Choroid plexus epithelial cell (primary cell): ENCODE results near the gene PPM1L.

ENCODE experiments used
- DNase-seq: peaks from one replicate; pipeline ENCODE4 v3.0.0-alpha.2; 2010; ENCODE audit warnings: low read depth
- H3K4me3 ChIP-seq: 2 replicates; pipeline ENCODE4 v1.5.1; 2011; ENCODE audit warnings: low read depth, mild to moderate bottlenecking, control low read depth, low read length, moderate library complexity
- TF ChIP-seq, protein P1 (sequence below): conservative IDR thresholded peaks from 2 replicates; pipeline ENCODE4 v1.5.1; 2011; ENCODE audit warnings: low read depth, mild to moderate bottlenecking, control low read depth, inconsistent platforms, low read length, moderate library complexity

Gene PPM1L

DNA sequence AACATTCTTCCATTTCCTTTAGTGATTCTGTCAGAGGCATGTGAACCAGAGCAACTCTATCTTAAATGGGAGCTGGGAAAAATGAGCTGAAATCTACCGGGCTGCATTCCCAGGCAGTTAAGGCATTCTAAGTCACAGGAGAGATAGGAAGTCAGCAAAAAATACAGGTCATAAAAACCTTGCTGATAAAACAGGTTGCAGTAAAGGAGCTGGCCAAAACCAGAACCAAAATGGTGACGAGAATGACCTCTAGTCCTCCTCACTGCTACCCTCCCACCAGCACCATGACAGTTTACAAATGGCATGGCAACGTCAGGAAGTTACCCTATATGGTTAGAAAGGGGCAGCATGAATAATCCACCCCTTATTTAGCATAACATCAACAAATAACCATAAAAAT, 282.7 kb downstream of the PPM1L start:
- DNase-seq: peak; percentile 31
- TF ChIP-seq, protein P1, sequence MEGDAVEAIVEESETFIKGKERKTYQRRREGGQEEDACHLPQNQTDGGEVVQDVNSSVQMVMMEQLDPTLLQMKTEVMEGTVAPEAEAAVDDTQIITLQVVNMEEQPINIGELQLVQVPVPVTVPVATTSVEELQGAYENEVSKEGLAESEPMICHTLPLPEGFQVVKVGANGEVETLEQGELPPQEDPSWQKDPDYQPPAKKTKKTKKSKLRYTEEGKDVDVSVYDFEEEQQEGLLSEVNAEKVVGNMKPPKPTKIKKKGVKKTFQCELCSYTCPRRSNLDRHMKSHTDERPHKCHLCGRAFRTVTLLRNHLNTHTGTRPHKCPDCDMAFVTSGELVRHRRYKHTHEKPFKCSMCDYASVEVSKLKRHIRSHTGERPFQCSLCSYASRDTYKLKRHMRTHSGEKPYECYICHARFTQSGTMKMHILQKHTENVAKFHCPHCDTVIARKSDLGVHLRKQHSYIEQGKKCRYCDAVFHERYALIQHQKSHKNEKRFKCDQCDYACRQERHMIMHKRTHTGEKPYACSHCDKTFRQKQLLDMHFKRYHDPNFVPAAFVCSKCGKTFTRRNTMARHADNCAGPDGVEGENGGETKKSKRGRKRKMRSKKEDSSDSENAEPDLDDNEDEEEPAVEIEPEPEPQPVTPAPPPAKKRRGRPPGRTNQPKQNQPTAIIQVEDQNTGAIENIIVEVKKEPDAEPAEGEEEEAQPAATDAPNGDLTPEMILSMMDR: no peak
- no peak overlapping the region for H3K4me3 ChIP-seq

DNA sequence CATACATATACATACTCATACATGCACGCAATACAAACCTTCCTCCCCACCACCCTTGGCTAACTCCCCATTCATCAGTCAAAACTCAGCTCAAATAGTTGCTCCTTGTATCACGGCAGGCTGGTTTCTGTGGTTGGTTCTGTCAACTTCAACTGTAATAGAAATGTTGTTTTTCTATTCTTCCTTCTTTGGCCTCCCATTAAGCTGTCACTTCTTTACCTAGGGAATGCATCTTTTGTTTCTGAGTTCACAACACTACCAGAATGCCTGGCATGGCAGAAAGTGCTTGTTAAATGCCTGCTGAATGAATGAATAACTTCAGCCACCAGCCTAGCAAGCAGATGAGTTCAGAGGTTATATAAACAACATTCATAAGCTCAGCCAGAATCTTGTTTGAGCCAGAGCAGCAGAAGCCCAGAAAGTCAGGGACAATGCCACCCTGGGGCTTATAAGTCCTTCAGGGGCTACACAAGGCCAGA, 286.0 kb downstream of the PPM1L start:
- TF ChIP-seq, protein P1: no peak
- no peak overlapping the region for H3K4me3 ChIP-seq
- peak; percentile 40 for DNase-seq

DNA sequence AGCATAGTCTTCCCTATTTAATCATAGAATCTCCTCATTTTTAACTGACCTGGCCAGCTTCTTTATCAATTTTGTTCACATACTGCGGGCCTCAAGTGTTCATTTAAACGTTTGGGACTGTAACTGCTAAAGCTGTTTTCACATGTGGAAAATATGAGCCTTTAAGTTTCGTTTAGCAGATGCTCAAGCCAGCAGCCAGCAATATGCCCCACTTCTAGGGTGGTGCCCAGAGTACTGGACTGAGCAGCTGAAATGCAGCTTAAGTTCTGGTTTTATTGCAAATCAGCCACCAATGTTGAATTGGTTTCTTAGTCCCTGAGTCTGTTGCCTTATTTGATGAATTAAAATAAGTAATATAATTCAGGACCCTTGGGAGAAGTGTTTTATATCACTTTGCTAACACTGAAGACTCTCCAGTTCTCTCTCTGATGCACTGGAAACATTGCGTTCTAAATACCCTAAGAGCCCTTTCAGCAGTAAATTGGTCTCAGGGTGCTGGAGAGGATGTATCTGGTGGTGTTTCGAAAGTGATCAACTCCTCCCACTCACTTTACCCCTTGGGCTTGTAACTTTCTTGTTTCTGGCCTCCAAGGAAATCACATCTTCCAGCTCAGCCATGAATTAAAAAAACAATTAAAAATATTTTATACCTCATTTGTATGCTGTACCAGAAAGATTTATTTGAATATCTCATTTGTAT, 287.5 kb downstream of the PPM1L start:
- DNase-seq: no peak
- no peak overlapping the region for H3K4me3 ChIP-seq
- TF ChIP-seq, protein P1: no peak

DNA sequence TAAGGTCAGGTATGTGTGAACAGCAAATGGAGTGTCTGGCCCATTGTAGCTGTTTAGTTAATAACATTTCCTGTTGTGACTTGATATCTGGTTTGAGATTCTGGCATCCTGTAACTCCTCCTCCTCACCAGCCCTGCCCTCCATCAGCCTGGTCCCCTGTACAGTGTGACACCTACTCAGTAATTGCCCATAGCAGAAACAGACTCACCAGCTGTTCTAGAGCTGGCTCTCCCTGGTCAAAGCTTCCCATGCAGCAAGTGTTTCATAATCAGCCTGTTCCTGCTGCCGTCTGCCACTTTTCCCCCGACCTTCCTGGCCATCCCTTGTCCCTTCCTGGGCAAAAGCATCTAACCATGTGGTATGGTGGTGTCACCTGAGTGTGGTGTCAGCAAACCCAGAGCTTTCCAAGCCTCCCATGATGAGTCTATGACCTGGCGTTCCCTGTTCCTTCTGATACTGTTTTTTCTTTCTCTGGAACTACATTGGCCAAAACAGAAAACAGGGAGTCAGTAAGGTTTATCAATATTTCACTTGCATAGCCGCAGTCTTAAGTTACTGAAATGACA, 293.7 kb downstream of the PPM1L start:
- no peak overlapping the region for H3K4me3 ChIP-seq
- TF ChIP-seq, protein P1: no peak
- DNase-seq: no peak

DNA sequence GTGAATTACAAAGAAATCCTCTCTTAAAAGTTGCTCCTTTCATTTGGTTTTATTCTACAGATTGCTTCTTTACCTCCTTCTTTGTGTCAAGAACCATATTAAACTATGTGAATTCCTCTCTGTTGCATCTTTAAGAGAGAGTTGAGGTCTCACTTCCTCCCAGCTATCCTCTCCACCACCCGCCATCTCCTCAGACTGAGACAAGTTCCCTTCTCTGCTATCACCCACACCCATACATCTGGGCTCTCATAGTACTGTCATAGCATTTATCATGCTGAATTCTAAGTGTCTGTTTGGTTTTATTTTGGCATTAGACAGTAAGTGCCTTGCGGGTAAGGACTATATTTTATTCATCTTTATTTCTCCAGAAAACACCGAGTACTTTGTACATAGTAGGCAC, 294.9 kb downstream of the PPM1L start:
- DNase-seq: no peak
- no peak overlapping the region for H3K4me3 ChIP-seq
- TF ChIP-seq, protein P1: no peak

DNA sequence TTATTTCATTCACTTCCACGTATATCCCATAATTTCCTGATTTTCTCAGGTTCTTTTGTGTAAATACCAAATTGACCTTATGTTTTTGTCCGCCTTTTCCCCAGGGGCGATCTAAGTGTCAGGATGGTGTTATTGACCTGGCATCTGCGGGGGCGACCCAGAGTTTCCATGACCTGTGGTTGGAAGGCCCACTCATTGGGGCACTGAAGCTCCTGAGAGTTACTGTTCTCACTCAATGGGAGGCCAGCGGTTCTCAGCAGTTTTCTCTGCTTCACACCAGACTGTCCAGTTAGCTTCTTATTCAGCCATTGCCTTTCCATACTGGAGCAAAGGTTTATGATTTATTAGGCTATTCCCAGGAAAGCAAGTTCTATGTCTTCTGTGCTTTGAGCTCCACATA, 295.8 kb downstream of the PPM1L start:
- no peak for DNase-seq
- TF ChIP-seq, protein P1: no peak

More for the DNA sequence above, 295.8 kb downstream of the PPM1L start:
- H3K4me3 ChIP-seq: no peak overlapping the region
